ENCODE measurements around the gene MGAT5. TPM values are rescaled to one million over a fixed set of nuclear protein-coding genes. Genes with fewer than 3 reads are reported as not detected.

Gene MGAT5
- total RNA-seq, 1 experiment from 2014 or later = 34.0 TPM

DNA sequence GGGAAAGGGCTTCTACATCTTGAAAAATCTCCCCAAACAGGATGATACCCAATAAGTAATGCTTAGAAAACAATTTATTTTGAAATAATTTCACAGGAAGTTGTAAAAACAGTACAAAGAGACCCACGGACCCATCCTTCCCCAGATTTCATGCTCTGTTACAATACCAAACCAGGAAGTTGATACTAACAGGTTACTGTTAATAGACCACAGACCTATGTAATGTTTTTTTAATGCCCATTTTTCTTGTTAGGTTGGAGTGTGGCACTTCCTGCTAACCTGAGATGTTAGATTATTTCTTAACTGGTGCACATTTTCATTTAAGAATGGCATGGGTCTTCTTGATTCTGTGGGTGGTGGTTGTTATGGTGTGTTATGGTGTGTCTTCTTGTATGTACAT, 21.4 kb upstream of the MGAT5 start:
- ChIA-PET POLR2A (no interaction called here), CTCF (no interaction called here), RAD21 (ENCODE audit: low non-redundant PET in 1 of 2, low total read pairs in 2 of 2, uncharacterized antibody in 2 of 2, unreplicated experiment in 2 of 2) (no interaction called here)
- no peaks in the 10 kb centered on the region for H3K36me3 ChIP-seq (ENCODE audit: control insufficient read depth in 1 of 2, insufficient read depth in 2 of 2, low read length in 2 of 2)
- TF ChIP-seq ZFX (IDR thresholded peaks at IDR 0.05) = no peak
- H3K79me2 ChIP-seq (ENCODE audit: insufficient read depth, low read length) = no peaks in the 10 kb centered on the region; the same call in 1 of the 2 replicates
- H3K4me2 ChIP-seq (ENCODE audit: low read length) = no peak overlapping the region
- BruUV-seq (replicated peaks) = no TSS peak
- ATAC-seq = no peak
- peaks cover 0 to 14% of the 10 kb centered on the region in 2 experiments; a peak in 1 of 4 replicates for H3K4me1 ChIP-seq (ENCODE audit: control insufficient read depth in 1 of 2, insufficient read depth in 2 of 2, low read length in 2 of 2)
- no peak for DNase-seq (ENCODE audit: low read depth, low spot score)
- no peak overlapping the region for H3K4me3 ChIP-seq (replicated peaks in 1 of 2; ENCODE audit: low read depth in 1 of 2, low read length in 2 of 2)
- H4K20me1 ChIP-seq (ENCODE audit: insufficient read depth) = no peaks in the 10 kb centered on the region
- H3K9me2 ChIP-seq (ENCODE audit: insufficient read depth) = no peaks in the 10 kb centered on the region
- H3K9ac ChIP-seq (ENCODE audit: low read length) = no peak overlapping the region
- H3K9me3 ChIP-seq (ENCODE audit: control insufficient read depth in 1 of 2, insufficient read depth in 1 of 2, low read depth in 1 of 2, low read length in 2 of 2) = peaks cover 0 to 5% of the 10 kb centered on the region in 2 experiments; a peak in 1 of 4 replicates
- intact Hi-C loops (cut with micrococcal nuclease) = no loop called here
- H2AFZ ChIP-seq (ENCODE audit: low read depth, low read length, poor library complexity, severe bottlenecking) = no peak overlapping the region
- no peaks in the 10 kb centered on the region for H3K27me3 ChIP-seq (ENCODE audit: insufficient read depth, low read length)
- no peak overlapping the region for H3K27ac ChIP-seq (ENCODE audit: low read depth, low read length)

DNA sequence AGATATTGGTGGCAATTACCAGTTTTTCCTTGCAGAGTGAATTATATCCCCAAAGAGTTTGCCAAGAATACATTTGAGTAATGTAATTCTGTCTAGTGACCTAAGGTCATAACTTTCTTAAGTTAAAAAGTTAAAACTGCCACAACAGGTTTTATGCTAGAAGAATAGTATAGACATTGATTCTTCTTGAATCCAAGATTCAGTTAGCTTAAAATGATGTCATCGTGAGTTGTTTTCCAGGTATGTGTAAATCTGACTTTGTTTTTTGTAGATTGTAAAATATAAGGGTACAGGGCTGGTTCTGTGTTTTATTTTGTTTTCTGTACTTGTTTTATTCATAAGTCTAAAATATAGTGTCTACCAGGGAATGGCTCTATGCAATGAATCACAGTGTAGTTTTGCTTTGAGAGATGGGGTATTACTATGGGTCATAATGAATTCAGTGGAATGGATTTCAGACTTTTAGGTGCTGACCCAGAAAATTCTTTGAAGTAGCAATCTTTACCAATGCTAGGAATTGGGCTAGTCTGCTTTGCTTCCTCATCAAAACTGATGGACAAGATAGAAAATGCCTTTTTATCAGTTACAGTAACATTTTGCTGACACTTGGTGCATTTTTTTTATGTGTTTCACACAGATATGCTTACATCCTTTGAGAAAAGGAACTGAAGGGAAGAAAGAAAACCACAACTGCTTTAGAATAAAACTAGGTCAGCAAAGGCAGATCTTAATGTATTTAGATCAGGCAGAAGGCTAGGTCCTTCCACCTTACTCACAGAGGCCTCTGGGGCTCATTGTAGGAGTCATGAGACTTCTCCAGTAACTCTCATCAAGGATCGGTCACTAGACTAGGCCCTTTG, 20.8 kb upstream of the MGAT5 start:
- no peaks in the 10 kb centered on the region for H3K9me3 ChIP-seq (ENCODE audit: control insufficient read depth in 1 of 2, insufficient read depth in 1 of 2, low read depth in 1 of 2, low read length in 2 of 2)
- RAD21 ChIA-PET (ENCODE audit: low non-redundant PET in 1 of 2, low total read pairs in 2 of 2, uncharacterized antibody in 2 of 2, unreplicated experiment in 2 of 2) = no interaction called here
- TF ChIP-seq SP1 (IDR thresholded peaks at IDR 0.05; ENCODE audit: low read depth) (no peak), RAD21 (IDR thresholded peaks at IDR 0.05; ENCODE audit: low read depth) (no peak), ZNF274 (IDR thresholded peaks at IDR 0.05; ENCODE audit: low read depth, low read length) (no peak), EZH2phosphoT487 (IDR thresholded peaks at IDR 0.05; ENCODE audit: borderline replicate concordance) (no peak), ZFX (IDR thresholded peaks at IDR 0.05) (no peak), EGR1 (IDR thresholded peaks at IDR 0.05; ENCODE audit: low read depth) (no peak)
- intact Hi-C loops (cut with micrococcal nuclease) = no loop called here
- CTCF ChIA-PET = no interaction called here
- no TSS peak for BruUV-seq (replicated peaks)
- no peak overlapping the region for H3K4me3 ChIP-seq (replicated peaks in 1 of 2; ENCODE audit: low read depth in 1 of 2, low read length in 2 of 2)
- POLR2A ChIA-PET = no interaction called here
- no peak for ATAC-seq
- H3K79me2 ChIP-seq (ENCODE audit: insufficient read depth, low read length) = no peaks in the 10 kb centered on the region; the same call in 1 of the 2 replicates
- H3K9me2 ChIP-seq (ENCODE audit: insufficient read depth) = no peaks in the 10 kb centered on the region
- no peak for DNase-seq (ENCODE audit: low read depth, low spot score)
- no peaks in the 10 kb centered on the region for H4K20me1 ChIP-seq (ENCODE audit: insufficient read depth)
- H2AFZ ChIP-seq (ENCODE audit: low read depth, low read length, poor library complexity, severe bottlenecking) = no peak overlapping the region
- no peak overlapping the region for H3K27ac ChIP-seq (ENCODE audit: low read depth, low read length)
- H3K9ac ChIP-seq (ENCODE audit: low read length) = no peak overlapping the region
- peaks cover 0 to 14% of the 10 kb centered on the region in 2 experiments; a peak in 1 of 4 replicates for H3K4me1 ChIP-seq (ENCODE audit: control insufficient read depth in 1 of 2, insufficient read depth in 2 of 2, low read length in 2 of 2)
- H3K36me3 ChIP-seq (ENCODE audit: control insufficient read depth in 1 of 2, insufficient read depth in 2 of 2, low read length in 2 of 2) = no peaks in the 10 kb centered on the region
- H3K4me2 ChIP-seq (ENCODE audit: low read length) = no peak overlapping the region
- no peaks in the 10 kb centered on the region for H3K27me3 ChIP-seq (ENCODE audit: insufficient read depth, low read length)

Data from HCT116 (cell line).